Neuronal stem cell (in vitro differentiated cells): ENCODE data around the gene OR6Q1.
"Not testable (repeated sequence)": the region's sequence is repeated elsewhere in the genome, so short reads cannot be mapped to it uniquely, and the experiment has no call there.

ENCODE experiments used
- DNase-seq: peaks from one replicate; pipeline ENCODE4 v3.0.0-alpha.2; 2013; ENCODE audit warnings: low spot score
- H2AFZ ChIP-seq: one replicate; pipeline ENCODE4 v1.6.1; 2013; ENCODE audit warnings: mild to moderate bottlenecking, low read length, inconsistent platforms
- H2AK5ac ChIP-seq: 2 replicates; pipeline ENCODE4 v1.6.1; 2013; ENCODE audit warnings: low read depth, mild to moderate bottlenecking, inconsistent platforms, low read length, moderate library complexity, mixed read lengths
- H2BK120ac ChIP-seq: 2 replicates; pipeline ENCODE4 v1.6.1; 2013; ENCODE audit warnings: low read depth, mild to moderate bottlenecking, inconsistent platforms, low read length, moderate library complexity, mixed read lengths
- H2BK12ac ChIP-seq: one replicate; pipeline ENCODE4 v1.6.1; 2013; ENCODE audit warnings: low read length, inconsistent platforms
- H2BK15ac ChIP-seq: 2 replicates; pipeline ENCODE4 v1.6.1; 2013; ENCODE audit warnings: mild to moderate bottlenecking, low read length, inconsistent platforms, mixed read lengths
- H2BK5ac ChIP-seq: one replicate; pipeline ENCODE4 v1.6.1; 2013; ENCODE audit warnings: inconsistent platforms, mild to moderate bottlenecking, low read length, moderate library complexity
- H3K14ac ChIP-seq: one replicate; pipeline ENCODE4 v1.6.1; 2013; ENCODE audit warnings: low read length, inconsistent platforms
- H3K18ac ChIP-seq: 2 replicates; pipeline ENCODE4 v1.6.1; 2013; ENCODE audit warnings: low read length, inconsistent platforms
- H3K23ac ChIP-seq: 2 replicates; pipeline ENCODE4 v1.6.1; 2013; ENCODE audit warnings: low read depth, mild to moderate bottlenecking, mixed read lengths, low read length, inconsistent platforms; ENCODE audit not compliant: poor library complexity
- H3K27ac ChIP-seq: replicated peaks from 3 replicates; pipeline ENCODE4 v1.5.1; 2013; ENCODE audit warnings: low read length, inconsistent platforms
- H3K27me3 ChIP-seq, 3 experiments: 2 replicates each; pipeline ENCODE4 v1.6.1; 2013; ENCODE audit warnings: low read length in 3 of 3, mild to moderate bottlenecking in 2 of 3, inconsistent platforms in 1 of 3, low read depth in 1 of 3, mixed read lengths in 1 of 3, moderate library complexity in 1 of 3; ENCODE audit not compliant: control insufficient read depth in 3 of 3, insufficient read depth in 3 of 3
- H3K36me3 ChIP-seq, 2 donors: replicated peaks in 1 of 2; 2 replicates each; pipeline ENCODE4 v1.6.1; 2013; ENCODE audit warnings: low read length in 2 of 2; ENCODE audit not compliant: control insufficient read depth in 2 of 2, insufficient read depth in 2 of 2
- H3K4ac ChIP-seq: 2 replicates; pipeline ENCODE4 v1.6.1; 2013; ENCODE audit warnings: inconsistent platforms, mild to moderate bottlenecking, low read length, moderate library complexity
- H3K4me1 ChIP-seq, 2 donors: 1 replicate in 1 of 2; 2 replicates in 1 of 2; pipeline ENCODE4 v1.6.1; 2013; ENCODE audit warnings: low read length in 2 of 2, low read depth in 1 of 2; ENCODE audit not compliant: control insufficient read depth in 2 of 2, insufficient read depth in 1 of 2
- H3K4me2 ChIP-seq: one replicate; pipeline ENCODE4 v1.6.1; 2013; ENCODE audit warnings: mild to moderate bottlenecking, low read length, inconsistent platforms; ENCODE audit not compliant: insufficient read depth, poor library complexity, severe bottlenecking
- H3K4me3 ChIP-seq, 2 donors: 2 replicates each; pipeline ENCODE4 v1.5.1; 2013; ENCODE audit warnings: low read length in 2 of 2, mild to moderate bottlenecking in 2 of 2, inconsistent platforms in 1 of 2, moderate library complexity in 1 of 2
- H3K79me1 ChIP-seq: one replicate; pipeline ENCODE4 v1.6.1; 2013; ENCODE audit warnings: low read depth, mild to moderate bottlenecking, inconsistent platforms, low read length, moderate library complexity
- H3K9ac ChIP-seq: one replicate; pipeline ENCODE4 v1.6.1; 2013; ENCODE audit warnings: mild to moderate bottlenecking, low read depth, low read length, inconsistent platforms; ENCODE audit not compliant: poor library complexity
- H3K9me3 ChIP-seq, 2 donors: replicated peaks in 1 of 2; 2 replicates each; pipeline versions ENCODE3 to v1.6.1; 2013; ENCODE audit warnings: low read length in 2 of 2, mild to moderate bottlenecking in 2 of 2, inconsistent platforms in 1 of 2, low read depth in 1 of 2, mixed read lengths in 1 of 2, moderate library complexity in 1 of 2; ENCODE audit not compliant: control insufficient read depth in 2 of 2, insufficient read depth in 1 of 2
- H4K8ac ChIP-seq: one replicate; pipeline ENCODE4 v1.6.1; 2013; ENCODE audit warnings: low read depth, mild to moderate bottlenecking, inconsistent platforms, low read length, moderate library complexity
- H4K91ac ChIP-seq: one replicate; pipeline ENCODE4 v1.6.1; 2013; ENCODE audit warnings: low read length, low read depth, mild to moderate bottlenecking, inconsistent platforms; ENCODE audit not compliant: poor library complexity
- WGBS, 2 donors: extraction: QIAGEN DNeasy Blood & Tissue Kit; methylation state at CpG; one replicate each; pipeline ENCODE4 v1.1.7; 2013; ENCODE audit warnings: missing lambda C conversion rate in 2 of 2, mixed read lengths in 1 of 2; ENCODE audit not compliant: insufficient read length in 2 of 2, insufficient replicate concordance in 1 of 2; ENCODE audit errors: extremely low coverage in 2 of 2; 5-methylcytosine and 5-hydroxymethylcytosine counted together

The OR6Q1 gene

DNA sequence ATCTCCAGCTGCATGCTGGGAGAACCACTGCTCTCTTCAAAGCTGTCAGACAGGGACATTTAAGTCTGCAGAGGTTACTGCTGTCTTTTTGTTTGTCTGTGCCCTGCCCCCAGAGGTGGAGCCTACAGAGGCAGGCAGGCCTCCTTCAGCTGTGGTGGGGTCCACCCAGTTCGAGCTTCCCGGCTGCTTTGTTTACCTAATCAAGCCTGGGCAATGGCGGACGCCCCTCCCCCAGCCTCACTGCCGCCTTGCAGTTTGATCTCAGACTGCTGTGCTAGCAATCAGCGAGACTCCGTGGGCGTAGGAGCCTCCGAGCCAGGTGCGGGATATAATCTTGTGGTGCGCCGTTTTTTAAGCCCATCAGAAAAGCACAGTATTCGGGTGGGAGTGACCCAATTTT is 31.2 kb upstream of the OR6Q1 start:
- not testable (repeated sequence) for H3K27me3 ChIP-seq, H3K9ac ChIP-seq, H3K4ac ChIP-seq, H2AK5ac ChIP-seq, H3K36me3 ChIP-seq, H3K14ac ChIP-seq, H2BK12ac ChIP-seq, DNase-seq, H2BK120ac ChIP-seq, H3K4me1 ChIP-seq, H2BK5ac ChIP-seq, H3K79me1 ChIP-seq, H3K4me2 ChIP-seq, H3K27ac ChIP-seq, H4K91ac ChIP-seq, H2BK15ac ChIP-seq, H3K18ac ChIP-seq, H3K9me3 ChIP-seq, H3K23ac ChIP-seq, H2AFZ ChIP-seq, H3K4me3 ChIP-seq, H4K8ac ChIP-seq
- WGBS, 2 donors = no CpG with 5 or more reads among the region's 13 CpGs

DNA sequence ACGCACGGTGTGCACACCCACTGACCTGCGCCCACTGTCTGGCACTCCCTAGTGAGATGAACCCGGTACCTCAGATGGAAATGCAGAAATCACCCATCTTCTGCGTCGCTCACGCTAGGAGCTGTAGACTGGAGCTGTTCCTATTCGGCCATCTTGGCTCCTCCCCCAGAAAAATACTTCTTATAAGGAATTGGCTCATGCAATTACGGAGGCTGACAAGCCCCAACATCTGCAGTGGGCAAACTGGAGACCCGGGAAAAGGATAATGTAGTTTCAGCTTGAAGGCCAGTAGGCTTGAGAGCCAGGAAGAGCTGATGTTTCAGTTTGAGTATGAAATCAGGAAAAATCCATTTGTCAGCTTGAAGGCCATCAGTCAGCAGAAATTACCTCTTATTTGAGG is 30.7 kb upstream of the OR6Q1 start:
- H3K36me3 ChIP-seq, H3K18ac ChIP-seq, H2AFZ ChIP-seq, H3K9me3 ChIP-seq, H3K9ac ChIP-seq, H2BK12ac ChIP-seq, H2AK5ac ChIP-seq, H3K79me1 ChIP-seq, H3K4me1 ChIP-seq, H3K27ac ChIP-seq, H3K4me2 ChIP-seq, H3K27me3 ChIP-seq, H3K23ac ChIP-seq, H2BK5ac ChIP-seq, DNase-seq, H4K8ac ChIP-seq, H2BK15ac ChIP-seq, H3K14ac ChIP-seq, H4K91ac ChIP-seq, H2BK120ac ChIP-seq, H3K4ac ChIP-seq, H3K4me3 ChIP-seq: not testable (repeated sequence)
- no CpG with 5 or more reads among the region's 10 CpGs for WGBS, 2 donors

DNA sequence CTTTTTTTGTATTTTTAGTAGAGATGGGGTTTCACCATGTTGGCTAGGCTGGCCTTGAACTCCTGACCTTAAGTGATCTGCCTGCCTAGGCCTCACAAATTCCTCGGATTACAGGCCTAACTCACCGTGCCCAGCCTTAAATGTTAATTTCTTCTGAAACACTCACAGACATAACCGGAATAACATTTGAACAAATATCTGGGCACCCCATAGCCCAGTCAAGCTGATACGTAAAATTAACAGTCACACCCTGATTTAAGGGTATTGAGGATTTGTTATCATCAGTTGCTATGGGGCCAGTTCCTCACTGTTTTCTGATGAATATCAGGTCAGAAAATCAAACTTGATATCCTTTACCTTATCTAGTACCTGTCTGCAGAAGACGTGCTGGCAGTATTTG is 30.1 kb upstream of the OR6Q1 start:
- H3K9me3 ChIP-seq = no peaks in the 10 kb centered on the region
- H3K23ac ChIP-seq = no peak overlapping the region
- no peak overlapping the region for H3K14ac ChIP-seq
- no peak overlapping the region for H2BK15ac ChIP-seq
- H3K79me1 ChIP-seq = no peaks in the 10 kb centered on the region
- H3K9ac ChIP-seq = no peak overlapping the region
- no peak overlapping the region for H2BK5ac ChIP-seq
- H3K27ac ChIP-seq = no peak overlapping the region
- H4K8ac ChIP-seq = no peak overlapping the region
- no peak overlapping the region for H4K91ac ChIP-seq
- no peak overlapping the region for H2AFZ ChIP-seq
- no peak overlapping the region for H2AK5ac ChIP-seq
- H3K4me2 ChIP-seq = no peak overlapping the region
- H3K4me3 ChIP-seq = no peak overlapping the region
- no peak overlapping the region for H3K18ac ChIP-seq
- WGBS, 2 donors = no CpG with 5 or more reads among the region's 5 CpGs
- no peaks in the 10 kb centered on the region for H3K36me3 ChIP-seq
- no peaks in the 10 kb centered on the region for H3K27me3 ChIP-seq
- H2BK12ac ChIP-seq = no peak overlapping the region
- H3K4me1 ChIP-seq = no peaks in the 10 kb centered on the region
- no peak for DNase-seq
- no peak overlapping the region for H3K4ac ChIP-seq
- no peak overlapping the region for H2BK120ac ChIP-seq

DNA sequence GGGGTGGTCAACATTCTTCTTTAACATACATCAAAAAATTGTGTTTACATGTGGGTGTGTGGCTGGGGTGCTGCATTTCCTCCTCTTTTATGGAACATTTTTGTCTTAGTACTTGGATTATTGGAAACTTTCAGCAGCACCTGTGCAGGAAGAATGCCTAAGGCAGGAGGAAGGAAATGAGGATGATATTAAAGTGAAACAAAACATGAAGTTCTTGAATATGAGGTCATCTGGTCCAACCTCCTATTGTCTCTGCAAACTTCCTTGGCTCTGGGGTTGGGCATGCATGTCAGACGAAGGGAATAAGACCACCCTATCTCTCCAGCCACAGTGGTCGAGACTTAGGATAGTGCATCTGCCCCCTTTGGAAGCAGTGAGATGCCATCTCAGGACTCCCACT is 27.7 kb upstream of the OR6Q1 start:
- Histone ChIP-seq H4K8ac (no peak overlapping the region), H3K4me1 (no peaks in the 10 kb centered on the region), H3K79me1 (no peaks in the 10 kb centered on the region), H3K23ac (no peak overlapping the region), H3K36me3 (no peaks in the 10 kb centered on the region), H3K9me3 (no peaks in the 10 kb centered on the region), H3K18ac (no peak overlapping the region), H2BK5ac (no peak overlapping the region), H3K4ac (no peak overlapping the region), H3K9ac (no peak overlapping the region), H3K4me2 (no peak overlapping the region), H3K27me3 (no peaks in the 10 kb centered on the region), H3K27ac (no peak overlapping the region), H2AFZ (no peak overlapping the region), H4K91ac (no peak overlapping the region), H2BK15ac (no peak overlapping the region), H2AK5ac (no peak overlapping the region), H3K14ac (no peak overlapping the region), H3K4me3 (no peak overlapping the region), H2BK120ac (no peak overlapping the region), H2BK12ac (no peak overlapping the region)
- DNase-seq = no peak
- no CpG with 5 or more reads among the region's 2 CpGs for WGBS, 2 donors
